Dendritic cell treated with granulocyte-macrophage colony-stimulating factor and Interleukin-4, amounts not matched to agents 40 ng/mL and 50 ng/mL, for 4 days (primary cell): Measurements from ENCODE around the gene PAX8.

Source experiments
- H3K27ac Mint-ChIP-seq: one replicate; pipeline ENCODE4 v1.8.0; 2022; ENCODE audit warnings: mild to moderate bottlenecking, mixed read lengths
- H3K27me3 Mint-ChIP-seq: one replicate; pipeline ENCODE4 v1.8.0; 2022; ENCODE audit warnings: mild to moderate bottlenecking, mixed read lengths
- H3K36me3 Mint-ChIP-seq: one replicate; pipeline ENCODE4 v1.8.0; 2022; ENCODE audit warnings: low read depth, mixed read lengths
- H3K4me1 Mint-ChIP-seq: one replicate; pipeline ENCODE4 v1.8.0; 2022; ENCODE audit warnings: low read depth, mixed read lengths
- H3K4me3 Mint-ChIP-seq: one replicate; pipeline ENCODE4 v1.8.0; 2022; ENCODE audit warnings: mild to moderate bottlenecking, moderate library complexity, mixed read lengths
- H3K9me3 Mint-ChIP-seq: one replicate; pipeline ENCODE4 v1.8.0; 2022; ENCODE audit warnings: mixed read lengths
- intact Hi-C: fragments of 100-400 bp; cut with micrococcal nuclease; formaldehyde crosslinking; loops from one replicate; pipeline ENCODE4 v1.15.0; 2022

PAX8 gene

GRCh38 chr2:113232740-113233139, 46.0 kb downstream of the PAX8 start:
- H3K4me1 Mint-ChIP-seq, result peaks cover 77% of the 10 kb centered on the region
- H3K27me3 Mint-ChIP-seq, result no peaks in the 10 kb centered on the region
- H3K4me3 Mint-ChIP-seq, result no peak overlapping the region
- peak overlapping the region; percentile 75 for H3K27ac Mint-ChIP-seq
- H3K36me3 Mint-ChIP-seq, result peaks cover 21% of the 10 kb centered on the region
- intact Hi-C loops, result no loop called here
- H3K9me3 Mint-ChIP-seq, result no peaks in the 10 kb centered on the region

GRCh38 chr2:113232123-113232522, 46.6 kb downstream of the PAX8 start:
- intact Hi-C loops, result no loop called here
- peak overlapping the region; percentile 75 for H3K27ac Mint-ChIP-seq
- no peaks in the 10 kb centered on the region for H3K27me3 Mint-ChIP-seq
- no peak overlapping the region for H3K4me3 Mint-ChIP-seq
- H3K9me3 Mint-ChIP-seq, result no peaks in the 10 kb centered on the region
- H3K4me1 Mint-ChIP-seq, result peaks cover 74% of the 10 kb centered on the region
- peaks cover 15% of the 10 kb centered on the region for H3K36me3 Mint-ChIP-seq

- Mint-ChIP-seq H3K4me1 (peaks cover 71% of the 10 kb centered on the region), H3K4me3 (no peak overlapping the region), H3K9me3 (no peaks in the 10 kb centered on the region), H3K27ac (peak overlapping the region; percentile 84), H3K27me3 (no peaks in the 10 kb centered on the region), H3K36me3 (peaks cover 8% of the 10 kb centered on the region)
- intact Hi-C loops, result no loop called here
These were observed 47.7 kb downstream of the PAX8 start for GRCh38 chr2:113231064-113231463.

- no peaks in the 10 kb centered on the region for H3K27me3 Mint-ChIP-seq
- H3K4me3 Mint-ChIP-seq, result peak overlapping the region; percentile 4
- intact Hi-C loops, result no loop called here
- H3K27ac Mint-ChIP-seq, result peak overlapping the region; percentile 84
- peaks cover 70% of the 10 kb centered on the region for H3K4me1 Mint-ChIP-seq
- H3K9me3 Mint-ChIP-seq, result no peaks in the 10 kb centered on the region
- H3K36me3 Mint-ChIP-seq, result peaks cover 6% of the 10 kb centered on the region
These were observed 48.2 kb downstream of the PAX8 start for GRCh38 chr2:113230531-113230930.

DNA sequence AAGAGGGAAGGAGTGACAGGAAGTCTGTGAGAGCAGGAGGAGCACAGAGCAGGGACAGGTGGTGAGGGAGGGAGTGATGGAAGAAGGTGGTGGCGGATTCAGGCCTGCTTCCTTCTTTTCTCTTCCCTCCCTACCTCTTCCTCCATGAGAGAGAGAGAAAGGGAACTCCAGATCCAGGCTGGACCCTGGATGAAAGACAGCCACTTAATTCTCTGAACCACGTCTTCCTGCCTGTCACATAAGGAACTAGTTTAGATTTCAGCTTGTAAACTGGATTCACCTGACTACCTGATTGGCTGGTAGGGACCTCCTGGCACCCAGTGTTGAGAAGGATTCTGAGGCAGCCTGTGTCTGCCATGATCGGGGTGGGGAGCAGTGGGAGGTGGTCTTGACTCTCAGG, 48.9 kb downstream of the PAX8 start:
- intact Hi-C loops, result no loop called here
- peak overlapping the region; percentile 84 for H3K27ac Mint-ChIP-seq
- no peaks in the 10 kb centered on the region for H3K36me3 Mint-ChIP-seq
- no peaks in the 10 kb centered on the region for H3K9me3 Mint-ChIP-seq
- no peak overlapping the region for H3K4me3 Mint-ChIP-seq
- no peaks in the 10 kb centered on the region for H3K27me3 Mint-ChIP-seq
- H3K4me1 Mint-ChIP-seq, result peaks cover 63% of the 10 kb centered on the region

GRCh38 chr2:113228991-113229716, 49.6 kb downstream of the PAX8 start:
- Mint-ChIP-seq H3K9me3 (no peaks in the 10 kb centered on the region), H3K4me1 (peaks cover 60% of the 10 kb centered on the region), H3K36me3 (no peaks in the 10 kb centered on the region), H3K27me3 (no peaks in the 10 kb centered on the region), H3K27ac (peak overlapping the region; percentile 84), H3K4me3 (no peak overlapping the region)
- intact Hi-C loops, result no loop called here

- intact Hi-C loops, result no loop called here
- Mint-ChIP-seq H3K4me3 (no peak overlapping the region), H3K9me3 (no peaks in the 10 kb centered on the region), H3K27ac (no peak overlapping the region), H3K36me3 (no peaks in the 10 kb centered on the region), H3K27me3 (no peaks in the 10 kb centered on the region), H3K4me1 (peaks cover 52% of the 10 kb centered on the region)
These were observed 50.4 kb downstream of the PAX8 start for GRCh38 chr2:113228351-113228750.

DNA sequence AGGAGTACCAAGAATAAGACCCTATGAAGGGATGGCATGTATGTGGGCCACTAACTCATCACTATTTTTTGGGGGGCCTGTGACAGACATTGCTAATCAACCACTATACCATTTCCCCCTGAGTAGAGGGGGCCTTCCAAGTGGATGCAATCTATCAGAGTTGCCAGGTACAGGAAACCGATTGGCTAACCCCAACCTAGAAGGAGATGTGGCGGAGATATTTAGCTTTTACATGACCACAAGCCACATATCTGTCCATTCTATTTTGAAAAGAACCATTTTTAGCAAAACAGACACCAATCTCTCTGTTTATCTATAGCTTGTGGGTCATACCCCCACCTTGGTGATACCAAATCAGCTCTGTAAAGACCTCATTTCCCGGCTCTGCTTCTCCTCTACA, 51.0 kb downstream of the PAX8 start:
- Mint-ChIP-seq H3K4me3 (no peak overlapping the region), H3K27me3 (no peaks in the 10 kb centered on the region), H3K36me3 (no peaks in the 10 kb centered on the region), H3K27ac (no peak overlapping the region), H3K9me3 (no peaks in the 10 kb centered on the region), H3K4me1 (peaks cover 46% of the 10 kb centered on the region)
- intact Hi-C loops, result no loop called here

DNA sequence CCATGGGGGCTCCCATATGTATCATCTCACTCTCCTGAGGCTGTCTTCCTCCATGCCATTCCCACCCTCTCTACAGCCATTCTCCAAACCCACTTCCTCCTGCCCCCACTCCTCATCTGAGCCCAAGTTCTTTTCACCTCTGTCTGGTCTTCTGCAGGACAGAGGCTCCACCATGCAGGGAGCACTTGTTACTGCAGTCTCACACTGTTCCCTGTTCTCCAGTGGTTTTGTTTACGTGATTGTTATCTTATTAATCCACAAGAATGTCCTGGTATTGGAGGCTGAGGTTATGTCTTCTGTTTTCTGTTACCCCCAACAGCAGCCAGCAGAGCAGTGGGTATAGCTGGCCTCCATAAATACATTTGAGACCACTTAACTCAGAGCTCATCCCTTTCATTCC, 51.4 kb downstream of the PAX8 start:
- Mint-ChIP-seq H3K4me1 (peaks cover 41% of the 10 kb centered on the region), H3K27ac (peak overlapping the region; percentile 14), H3K9me3 (no peaks in the 10 kb centered on the region), H3K27me3 (no peaks in the 10 kb centered on the region), H3K36me3 (no peaks in the 10 kb centered on the region), H3K4me3 (no peak overlapping the region)
- intact Hi-C loops, result no loop called here

- no peak overlapping the region for H3K27ac Mint-ChIP-seq
- H3K4me3 Mint-ChIP-seq, result no peak overlapping the region
- no peaks in the 10 kb centered on the region for H3K36me3 Mint-ChIP-seq
- intact Hi-C loops, result no loop called here
- H3K9me3 Mint-ChIP-seq, result no peaks in the 10 kb centered on the region
- no peaks in the 10 kb centered on the region for H3K27me3 Mint-ChIP-seq
- H3K4me1 Mint-ChIP-seq, result peaks cover 34% of the 10 kb centered on the region
These were observed 52.3 kb downstream of the PAX8 start for GRCh38 chr2:113226462-113226861.

- Mint-ChIP-seq H3K27me3 (no peaks in the 10 kb centered on the region), H3K9me3 (no peaks in the 10 kb centered on the region), H3K36me3 (no peaks in the 10 kb centered on the region), H3K4me3 (no peak overlapping the region), H3K27ac (peak overlapping the region; percentile 20), H3K4me1 (peaks cover 26% of the 10 kb centered on the region)
- intact Hi-C loops, result no loop called here
These were observed 53.2 kb downstream of the PAX8 start for GRCh38 chr2:113225263-113226259.

- no peak overlapping the region for H3K27ac Mint-ChIP-seq
- H3K9me3 Mint-ChIP-seq, result no peaks in the 10 kb centered on the region
- peaks cover 26% of the 10 kb centered on the region for H3K4me1 Mint-ChIP-seq
- no peak overlapping the region for H3K4me3 Mint-ChIP-seq
- intact Hi-C loops, result no loop called here
- H3K27me3 Mint-ChIP-seq, result no peaks in the 10 kb centered on the region
- no peaks in the 10 kb centered on the region for H3K36me3 Mint-ChIP-seq
These were observed 54.0 kb downstream of the PAX8 start for GRCh38 chr2:113224647-113225236.

DNA sequence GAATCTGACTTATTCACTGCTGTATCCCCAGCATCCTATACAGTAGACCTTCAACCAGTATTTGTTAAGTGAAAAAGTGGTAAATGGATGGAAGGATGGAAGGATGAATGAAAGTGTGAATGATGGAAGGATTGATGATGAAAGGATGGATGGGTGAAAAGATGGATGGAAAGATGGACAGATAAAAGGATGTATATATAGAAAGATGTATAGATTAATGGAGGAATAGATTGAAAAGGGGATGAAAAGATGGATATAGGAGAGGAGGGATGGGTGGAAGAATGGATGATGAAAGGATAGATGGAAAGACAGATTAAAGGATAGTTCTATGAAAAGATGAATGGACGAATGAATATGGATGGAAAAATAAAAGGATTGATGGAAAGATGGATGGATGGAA, 54.9 kb downstream of the PAX8 start:
- Mint-ChIP-seq H3K36me3 (no peaks in the 10 kb centered on the region), H3K27me3 (no peaks in the 10 kb centered on the region), H3K27ac (no peak overlapping the region), H3K4me1 (peaks cover 29% of the 10 kb centered on the region), H3K9me3 (no peaks in the 10 kb centered on the region), H3K4me3 (no peak overlapping the region)
- intact Hi-C loops, result no loop called here

DNA sequence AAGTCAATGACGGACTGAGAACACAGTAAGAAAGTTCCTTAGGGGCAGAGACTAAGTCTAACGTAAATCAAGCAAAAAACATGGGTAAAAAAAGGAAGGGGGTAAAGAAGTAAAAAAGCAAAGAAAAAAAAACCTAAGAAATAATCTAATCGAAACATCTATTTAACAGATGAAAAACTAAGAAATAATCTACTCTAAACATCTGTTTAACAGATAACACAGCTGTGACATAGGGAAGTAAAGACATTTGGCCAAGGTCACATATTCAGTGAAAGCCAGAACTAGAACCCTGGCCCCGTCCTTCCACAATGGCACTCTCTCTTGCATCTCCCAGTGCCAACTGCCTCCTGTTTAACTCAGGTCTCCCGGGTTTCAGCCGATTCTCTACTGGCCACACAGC, 56.9 kb downstream of the PAX8 start:
- Mint-ChIP-seq H3K27me3 (no peaks in the 10 kb centered on the region), H3K4me1 (peaks cover 38% of the 10 kb centered on the region), H3K36me3 (no peaks in the 10 kb centered on the region), H3K9me3 (no peaks in the 10 kb centered on the region), H3K4me3 (no peak overlapping the region), H3K27ac (no peak overlapping the region)
- intact Hi-C loops, result no loop called here
